ENCODE results near the gene TEX29.

TEX29 gene

GRCh38 chr13:111371720-111372119 lies 51.3 kb downstream of the TEX29 start:
- no peak for DNase-seq

- no peak for DNase-seq
Measured at GRCh38 chr13:111372651-111373425, 52.4 kb downstream of the TEX29 start.

GRCh38 chr13:111373486-111373885 lies 53.0 kb downstream of the TEX29 start:
- DNase-seq, result no peak

GRCh38 chr13:111380431-111380830 lies 60.0 kb downstream of the TEX29 start:
- no peak for DNase-seq

GRCh38 chr13:111382411-111382810 lies 62.0 kb downstream of the TEX29 start:
- no peak for DNase-seq

GRCh38 chr13:111382877-111383276 lies 62.4 kb downstream of the TEX29 start:
- no peak for DNase-seq

- peak; percentile 6 for DNase-seq
Measured at GRCh38 chr13:111383591-111384440, 63.4 kb downstream of the TEX29 start.

- peak; percentile 11 for DNase-seq
Measured at GRCh38 chr13:111384441-111385182, 64.2 kb downstream of the TEX29 start.

GRCh38 chr13:111385183-111385857 lies 64.9 kb downstream of the TEX29 start:
- DNase-seq, result peak; percentile 7

- peak; percentile 6 for DNase-seq
Measured at GRCh38 chr13:111387026-111387871, 66.8 kb downstream of the TEX29 start.

- DNase-seq, result peak; percentile 4
Measured at GRCh38 chr13:111387945-111388600, 67.6 kb downstream of the TEX29 start.

GRCh38 chr13:111388851-111389500 lies 68.5 kb downstream of the TEX29 start:
- DNase-seq, result peak; percentile 5

GRCh38 chr13:111389621-111390521 lies 69.4 kb downstream of the TEX29 start:
- DNase-seq, result peak; percentile 13

- no peak for DNase-seq
Measured at GRCh38 chr13:111390522-111391270, 70.3 kb downstream of the TEX29 start.

- no peak for DNase-seq
Measured at GRCh38 chr13:111392486-111392885, 72.0 kb downstream of the TEX29 start.

- peak; percentile 1 for DNase-seq
Measured at GRCh38 chr13:111393221-111393790, 72.9 kb downstream of the TEX29 start.
